HG02852 (cell line): ENCODE data around the gene NUDT16.

Experiments used
- ATAC-seq: cut with Tn5 transposase; IDR thresholded peaks from one replicate; pipeline ENCODE4 v1.9.1; 2021; ENCODE audit warnings: mild to moderate bottlenecking, moderate library complexity; ENCODE audit not compliant: unreplicated experiment

Gene NUDT16

GRCh38 chr3:131380821-131381444, 641 bp upstream of the NUDT16 start:
- ATAC-seq, result peak; percentile 22

- ATAC-seq, result no peak
Measured at GRCh38 chr3:131386429-131387165, 5.0 kb downstream of the NUDT16 start.

GRCh38 chr3:131387796-131388489, 6.4 kb downstream of the NUDT16 start:
- ATAC-seq, result no peak

- no peak for ATAC-seq
Measured at GRCh38 chr3:131388490-131388799, 6.9 kb downstream of the NUDT16 start.

- ATAC-seq, result no peak
Measured at GRCh38 chr3:131390331-131390730, 8.8 kb downstream of the NUDT16 start.

- ATAC-seq, result no peak
Measured at GRCh38 chr3:131393051-131393450, 11.5 kb downstream of the NUDT16 start.

- no peak for ATAC-seq
Measured at GRCh38 chr3:131393868-131394267, 12.3 kb downstream of the NUDT16 start.

- ATAC-seq, result no peak
Measured at GRCh38 chr3:131394400-131394799, 12.8 kb downstream of the NUDT16 start.

GRCh38 chr3:131396170-131396569, 14.6 kb downstream of the NUDT16 start:
- ATAC-seq, result no peak

- no peak for ATAC-seq
Measured at GRCh38 chr3:131397889-131398288, 16.3 kb downstream of the NUDT16 start.

GRCh38 chr3:131401978-131402377, 20.4 kb downstream of the NUDT16 start:
- no peak for ATAC-seq

- ATAC-seq, result no peak
Measured at GRCh38 chr3:131402391-131403039, 20.9 kb downstream of the NUDT16 start.

- no peak for ATAC-seq
Measured at GRCh38 chr3:131403216-131403895, 21.8 kb downstream of the NUDT16 start.

GRCh38 chr3:131405411-131405810, 23.8 kb downstream of the NUDT16 start:
- no peak for ATAC-seq

- ATAC-seq, result no peak
Measured at GRCh38 chr3:131406274-131406673, 24.7 kb downstream of the NUDT16 start.

- ATAC-seq, result no peak
Measured at GRCh38 chr3:131417751-131418150, 36.2 kb downstream of the NUDT16 start.

GRCh38 chr3:131421301-131421700, 39.7 kb downstream of the NUDT16 start:
- ATAC-seq, result no peak

GRCh38 chr3:131421957-131422498, 40.5 kb downstream of the NUDT16 start:
- ATAC-seq, result no peak

- no peak for ATAC-seq
Measured at GRCh38 chr3:131427226-131427625, 45.7 kb downstream of the NUDT16 start.

GRCh38 chr3:131431754-131432153, 50.2 kb downstream of the NUDT16 start:
- ATAC-seq, result no peak

- ATAC-seq, result no peak
Measured at GRCh38 chr3:131432441-131432840, 50.9 kb downstream of the NUDT16 start.
